ENCODE data around the gene C9orf50. TPM values are rescaled to one million over a fixed set of nuclear protein-coding genes. Genes with fewer than 3 reads are reported as not detected.

Gene C9orf50
- total RNA-seq, 1 donor: 0.36 TPM

- Histone ChIP-seq H3K4me3 (ENCODE audit: insufficient read depth, low read length) (no peak overlapping the region), H3K9me3 (ENCODE audit: low read depth, low read length) (no peaks in the 10 kb centered on the region), H3K36me3 (ENCODE audit: insufficient read depth, low read length) (no peaks in the 10 kb centered on the region), H4K20me1 (ENCODE audit: insufficient read depth, low read length) (no peaks in the 10 kb centered on the region), H3K4me1 (ENCODE audit: insufficient read depth, low read length) (peaks cover 10% of the 10 kb centered on the region), H3K79me2 (ENCODE audit: insufficient read depth, low read length) (no peaks in the 10 kb centered on the region), H2AFZ (ENCODE audit: low read length) (no peak overlapping the region), H3K27ac (ENCODE audit: low read depth, low read length) (no peak overlapping the region), H3K27me3 (ENCODE audit: insufficient read depth, low read length) (no peaks in the 10 kb centered on the region), H3K4me2 (ENCODE audit: insufficient read depth, low read length) (no peak overlapping the region)
- peak; percentile 96 for DNase-seq (ENCODE audit: insufficient read length, low spot score, missing footprints)
- TF ChIP-seq, protein P1, sequence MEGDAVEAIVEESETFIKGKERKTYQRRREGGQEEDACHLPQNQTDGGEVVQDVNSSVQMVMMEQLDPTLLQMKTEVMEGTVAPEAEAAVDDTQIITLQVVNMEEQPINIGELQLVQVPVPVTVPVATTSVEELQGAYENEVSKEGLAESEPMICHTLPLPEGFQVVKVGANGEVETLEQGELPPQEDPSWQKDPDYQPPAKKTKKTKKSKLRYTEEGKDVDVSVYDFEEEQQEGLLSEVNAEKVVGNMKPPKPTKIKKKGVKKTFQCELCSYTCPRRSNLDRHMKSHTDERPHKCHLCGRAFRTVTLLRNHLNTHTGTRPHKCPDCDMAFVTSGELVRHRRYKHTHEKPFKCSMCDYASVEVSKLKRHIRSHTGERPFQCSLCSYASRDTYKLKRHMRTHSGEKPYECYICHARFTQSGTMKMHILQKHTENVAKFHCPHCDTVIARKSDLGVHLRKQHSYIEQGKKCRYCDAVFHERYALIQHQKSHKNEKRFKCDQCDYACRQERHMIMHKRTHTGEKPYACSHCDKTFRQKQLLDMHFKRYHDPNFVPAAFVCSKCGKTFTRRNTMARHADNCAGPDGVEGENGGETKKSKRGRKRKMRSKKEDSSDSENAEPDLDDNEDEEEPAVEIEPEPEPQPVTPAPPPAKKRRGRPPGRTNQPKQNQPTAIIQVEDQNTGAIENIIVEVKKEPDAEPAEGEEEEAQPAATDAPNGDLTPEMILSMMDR (IDR thresholded peaks at IDR 0.05; ENCODE audit: extremely low read depth, low read depth, low read length): peak; percentile 61
These were observed 3.7 kb downstream of the C9orf50 start for GRCh38 chr9:129617167-129617566.

- DNase-seq (ENCODE audit: insufficient read length, low spot score, missing footprints): no peak
- Histone ChIP-seq H3K9me3 (ENCODE audit: low read depth, low read length) (no peaks in the 10 kb centered on the region), H4K20me1 (ENCODE audit: insufficient read depth, low read length) (no peaks in the 10 kb centered on the region), H3K4me1 (ENCODE audit: insufficient read depth, low read length) (peaks cover 16% of the 10 kb centered on the region), H3K79me2 (ENCODE audit: insufficient read depth, low read length) (no peaks in the 10 kb centered on the region), H3K4me3 (ENCODE audit: insufficient read depth, low read length) (no peak overlapping the region), H3K27ac (ENCODE audit: low read depth, low read length) (no peak overlapping the region), H3K4me2 (ENCODE audit: insufficient read depth, low read length) (no peak overlapping the region), H2AFZ (ENCODE audit: low read length) (no peak overlapping the region), H3K27me3 (ENCODE audit: insufficient read depth, low read length) (no peaks in the 10 kb centered on the region), H3K36me3 (ENCODE audit: insufficient read depth, low read length) (no peaks in the 10 kb centered on the region)
- TF ChIP-seq, protein P1 (IDR thresholded peaks at IDR 0.05; ENCODE audit: extremely low read depth, low read depth, low read length): no peak
These were observed 5.3 kb downstream of the C9orf50 start for GRCh38 chr9:129615407-129616285.

DNA sequence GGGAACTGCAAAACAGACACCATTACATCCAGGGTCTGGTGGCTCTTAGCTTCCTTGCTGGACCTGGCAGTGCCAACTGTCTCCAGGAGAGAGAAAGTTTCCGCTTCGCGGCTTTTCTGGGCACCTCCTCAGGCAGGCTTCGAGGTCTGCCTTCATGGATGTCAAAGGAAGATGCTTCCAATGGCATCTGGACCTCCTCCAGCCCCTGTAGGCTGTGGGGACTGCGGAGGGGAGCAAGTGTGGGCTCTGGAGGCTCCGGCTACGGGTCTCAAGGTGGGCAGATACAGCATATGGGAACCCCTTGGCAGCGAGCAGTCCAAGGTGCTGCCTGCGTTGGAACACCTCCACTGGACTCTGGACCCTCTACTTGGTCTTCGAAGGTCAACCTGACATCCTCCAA is 6.0 kb downstream of the C9orf50 start:
- H3K4me3 ChIP-seq (ENCODE audit: insufficient read depth, low read length): no peak overlapping the region
- no peak overlapping the region for H3K27ac ChIP-seq (ENCODE audit: low read depth, low read length)
- no peaks in the 10 kb centered on the region for H3K9me3 ChIP-seq (ENCODE audit: low read depth, low read length)
- H3K36me3 ChIP-seq (ENCODE audit: insufficient read depth, low read length): no peaks in the 10 kb centered on the region
- H3K27me3 ChIP-seq (ENCODE audit: insufficient read depth, low read length): no peaks in the 10 kb centered on the region
- no peak overlapping the region for H3K4me2 ChIP-seq (ENCODE audit: insufficient read depth, low read length)
- H2AFZ ChIP-seq (ENCODE audit: low read length): no peak overlapping the region
- DNase-seq (ENCODE audit: insufficient read length, low spot score, missing footprints): no peak
- H3K4me1 ChIP-seq (ENCODE audit: insufficient read depth, low read length): peaks cover 16% of the 10 kb centered on the region
- no peaks in the 10 kb centered on the region for H3K79me2 ChIP-seq (ENCODE audit: insufficient read depth, low read length)
- no peaks in the 10 kb centered on the region for H4K20me1 ChIP-seq (ENCODE audit: insufficient read depth, low read length)
- TF ChIP-seq, protein P1 (IDR thresholded peaks at IDR 0.05; ENCODE audit: extremely low read depth, low read depth, low read length): no peak

- Histone ChIP-seq H3K79me2 (ENCODE audit: insufficient read depth, low read length) (no peaks in the 10 kb centered on the region), H2AFZ (ENCODE audit: low read length) (peak overlapping the region; percentile 29), H4K20me1 (ENCODE audit: insufficient read depth, low read length) (no peaks in the 10 kb centered on the region), H3K27me3 (ENCODE audit: insufficient read depth, low read length) (no peaks in the 10 kb centered on the region), H3K36me3 (ENCODE audit: insufficient read depth, low read length) (no peaks in the 10 kb centered on the region), H3K4me1 (ENCODE audit: insufficient read depth, low read length) (peaks cover 21% of the 10 kb centered on the region), H3K4me2 (ENCODE audit: insufficient read depth, low read length) (no peak overlapping the region), H3K4me3 (ENCODE audit: insufficient read depth, low read length) (no peak overlapping the region), H3K9me3 (ENCODE audit: low read depth, low read length) (no peaks in the 10 kb centered on the region), H3K27ac (ENCODE audit: low read depth, low read length) (no peak overlapping the region)
- no peak for DNase-seq (ENCODE audit: insufficient read length, low spot score, missing footprints)
- TF ChIP-seq, protein P1 (IDR thresholded peaks at IDR 0.05; ENCODE audit: extremely low read depth, low read depth, low read length): no peak
These were observed 7.3 kb downstream of the C9orf50 start for GRCh38 chr9:129613520-129614175.
